Activated CD4-positive, alpha-beta T cell treated with anti-CD3 and anti-CD28 coated beads, Interleukin-2, amount 50 U/mL, for 24 hours (primary cell): ENCODE results near the gene NAT8L.

ENCODE experiments used
- DNase-seq, 2 donors: peaks; one replicate each; pipeline ENCODE4 v3.0.0-alpha.2; 2020; ENCODE audit warnings: low read depth in 1 of 2, low spot score in 1 of 2

The NAT8L gene

GRCh38 chr4:2074588-2074987, 15.5 kb downstream of the NAT8L start:
- DNase-seq = no peak

GRCh38 chr4:2075171-2075986, 16.3 kb downstream of the NAT8L start:
- no peak for DNase-seq

GRCh38 chr4:2075987-2076907, 17.1 kb downstream of the NAT8L start:
- no peak for DNase-seq

GRCh38 chr4:2076908-2077536, 17.9 kb downstream of the NAT8L start:
- no peak for DNase-seq

- no peak for DNase-seq
These were observed 18.7 kb downstream of the NAT8L start for GRCh38 chr4:2077537-2078460.

DNA sequence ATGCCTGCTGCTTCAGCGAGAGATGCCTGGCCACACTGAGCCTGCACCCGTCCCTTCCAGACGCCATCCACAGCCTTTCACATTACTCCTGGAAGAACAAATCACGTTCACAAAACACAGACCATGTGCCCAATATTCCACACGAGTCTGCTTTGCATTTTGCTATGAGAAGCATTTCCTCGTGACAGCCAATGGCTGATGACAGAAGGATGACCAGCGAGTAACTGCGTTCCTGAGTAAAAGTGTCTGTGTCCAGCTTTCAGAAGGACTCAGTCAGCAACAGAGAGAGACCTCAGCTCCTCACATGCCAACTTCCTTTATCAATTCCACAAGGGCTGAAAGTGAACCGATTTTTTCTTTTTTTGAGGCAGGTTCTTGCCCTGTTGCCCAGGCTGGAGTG, 19.5 kb downstream of the NAT8L start:
- DNase-seq = no peak

DNA sequence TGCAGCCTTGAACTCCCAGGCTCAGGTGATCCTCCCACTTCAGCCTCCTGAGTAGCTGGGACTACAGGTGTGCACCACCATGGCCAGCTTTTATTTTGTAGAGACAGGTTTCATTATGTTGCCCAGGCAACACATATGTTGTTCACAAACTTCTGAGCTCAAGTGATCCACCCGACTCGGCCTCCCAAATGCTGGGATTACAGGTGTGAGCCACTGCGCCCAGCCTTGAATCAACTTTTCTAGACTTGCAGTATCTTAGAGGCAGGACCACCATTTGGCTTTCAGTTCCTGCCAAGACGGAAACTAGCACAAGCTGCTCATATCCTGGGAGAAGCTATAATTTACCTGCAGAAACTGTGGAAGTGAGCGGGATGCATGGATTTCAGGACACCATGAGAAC, 19.9 kb downstream of the NAT8L start:
- no peak for DNase-seq

- DNase-seq = no peak
These were observed 20.8 kb downstream of the NAT8L start for GRCh38 chr4:2079926-2080325.

DNA sequence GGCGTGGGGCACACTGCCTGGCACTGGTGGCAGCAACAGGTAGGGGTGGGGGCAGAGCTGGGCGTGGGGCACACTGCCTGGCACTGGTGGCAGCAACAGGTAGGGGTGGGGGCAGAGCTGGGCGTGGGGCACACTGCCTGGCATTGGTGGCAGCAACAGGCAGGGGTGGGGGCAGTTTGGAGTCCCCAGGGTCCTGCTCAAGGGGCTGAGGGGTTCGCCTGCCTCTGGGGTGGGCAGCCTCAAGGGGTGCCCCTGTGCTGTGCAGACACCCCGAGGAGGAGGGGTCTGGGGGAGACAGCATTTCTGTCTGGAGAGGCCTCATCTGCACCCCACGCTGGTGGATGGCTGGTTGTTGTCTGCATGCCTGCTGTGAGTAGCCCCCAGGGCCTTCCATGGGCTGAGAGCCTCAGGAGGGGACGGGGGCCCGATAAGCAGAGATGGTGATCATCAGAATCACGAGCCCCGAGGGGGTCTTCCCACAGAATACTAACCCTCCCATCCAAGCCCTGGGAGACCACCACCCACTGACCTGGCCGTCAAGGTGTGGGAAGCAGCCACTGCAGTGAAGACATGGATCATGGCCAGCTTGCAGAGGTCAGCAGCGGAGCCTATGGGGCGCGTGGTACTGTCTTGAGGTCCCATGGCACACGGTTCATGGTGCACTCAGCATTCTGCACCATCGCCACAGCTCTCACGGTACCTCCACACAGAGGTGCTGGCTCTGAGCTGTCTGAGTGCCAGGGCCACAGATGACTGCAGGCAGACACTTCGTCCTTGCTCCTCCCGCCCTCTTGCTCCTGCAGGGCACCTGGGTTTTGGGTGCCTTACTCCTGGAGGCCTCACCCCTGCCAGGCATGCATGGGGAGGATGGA, 21.5 kb downstream of the NAT8L start:
- no peak for DNase-seq

DNA sequence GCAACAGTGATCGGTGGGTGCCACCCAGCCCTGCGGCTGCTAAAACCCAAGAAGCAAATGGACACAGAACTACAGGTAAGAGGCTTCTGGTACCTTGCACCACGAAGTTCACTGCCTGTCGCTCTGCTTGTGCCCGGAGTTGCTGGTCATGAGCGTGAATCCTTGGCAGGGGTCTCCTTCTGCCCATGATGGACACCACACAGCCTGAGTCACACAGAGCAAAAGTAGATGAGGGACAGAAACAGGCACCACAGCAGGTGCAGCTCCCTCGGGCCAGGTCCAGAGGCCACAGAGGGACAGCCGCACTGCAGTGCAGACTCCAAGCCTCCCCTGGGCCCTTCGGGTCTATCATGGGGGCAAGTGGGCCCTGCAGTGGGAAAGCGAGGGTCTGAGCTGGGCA, 22.4 kb downstream of the NAT8L start:
- DNase-seq = no peak

- no peak for DNase-seq
These were observed 23.0 kb downstream of the NAT8L start for GRCh38 chr4:2082118-2082517.

DNA sequence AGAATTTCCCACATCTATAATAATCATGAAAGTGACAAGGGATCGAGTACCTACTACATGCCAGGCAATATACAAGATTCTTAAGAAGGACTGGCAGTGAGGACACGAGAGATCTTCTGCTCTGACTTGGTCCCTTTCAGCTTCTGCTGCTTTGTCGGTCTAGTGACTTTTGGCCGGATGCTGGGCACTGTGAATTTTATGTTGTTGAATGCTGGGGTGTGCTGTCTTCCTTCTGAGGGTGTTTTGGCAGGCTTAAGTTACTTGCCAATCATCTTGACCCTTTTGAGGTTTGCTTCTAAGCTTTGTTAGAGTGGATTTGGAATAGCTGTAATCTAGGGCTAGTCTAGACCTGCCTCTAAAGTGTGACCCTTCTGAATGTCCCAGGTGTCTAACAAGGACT, 23.5 kb downstream of the NAT8L start:
- DNase-seq = no peak

DNA sequence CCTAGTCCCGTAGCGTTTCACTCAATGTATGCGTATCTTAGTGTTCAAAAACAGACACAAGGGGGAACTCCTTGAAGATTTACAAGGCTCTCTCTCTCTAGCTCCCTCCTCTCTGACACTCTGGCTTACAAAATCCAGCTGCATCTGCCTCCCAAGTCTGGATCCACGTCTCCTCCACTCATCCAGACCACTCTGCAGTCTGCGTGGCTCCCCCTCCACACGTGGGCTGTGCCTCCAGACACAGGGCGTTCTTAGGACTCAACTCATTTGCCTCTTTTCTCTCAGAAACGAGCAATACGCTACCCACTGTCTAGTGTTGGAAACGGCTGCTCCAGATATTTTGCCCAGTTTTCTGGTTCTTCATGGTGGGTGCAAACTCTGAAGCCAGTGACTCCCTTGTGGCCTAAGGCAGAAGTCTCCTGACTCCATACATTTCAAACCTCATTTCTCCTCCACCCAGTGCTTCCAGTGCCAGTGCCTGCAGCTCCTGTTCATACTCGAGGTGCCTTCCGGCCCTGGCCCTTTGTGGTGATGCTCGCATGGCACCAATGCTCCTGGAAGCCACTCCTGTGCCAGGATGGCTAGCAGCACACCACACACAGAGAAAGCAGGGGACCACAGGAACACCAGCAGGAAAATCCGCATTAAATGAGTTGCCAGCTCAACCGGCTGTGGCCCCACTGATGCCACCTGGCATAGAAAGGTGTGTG, 24.1 kb downstream of the NAT8L start:
- DNase-seq = no peak

GRCh38 chr4:2083826-2084160, 24.7 kb downstream of the NAT8L start:
- DNase-seq = no peak

DNA sequence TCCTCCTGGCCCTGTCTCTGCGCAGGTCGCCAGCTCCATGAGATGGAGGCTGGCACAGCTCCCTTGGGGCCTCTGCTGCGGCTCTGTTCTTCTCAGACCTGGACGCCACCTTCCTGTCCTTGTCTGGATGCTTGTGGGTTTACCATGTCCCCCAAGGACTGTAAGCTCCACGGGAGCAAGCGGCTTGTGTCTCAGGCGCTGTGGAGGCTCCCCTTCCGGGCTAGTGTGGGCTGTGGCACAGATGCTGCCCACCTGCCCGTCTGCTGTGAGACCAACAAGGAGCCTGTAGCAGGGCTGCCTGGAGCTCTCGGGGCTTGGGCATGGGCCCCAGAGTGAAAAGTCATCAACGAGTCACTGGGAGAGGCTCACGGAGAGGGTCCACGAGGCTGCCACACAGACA, 25.2 kb downstream of the NAT8L start:
- DNase-seq = no peak

DNA sequence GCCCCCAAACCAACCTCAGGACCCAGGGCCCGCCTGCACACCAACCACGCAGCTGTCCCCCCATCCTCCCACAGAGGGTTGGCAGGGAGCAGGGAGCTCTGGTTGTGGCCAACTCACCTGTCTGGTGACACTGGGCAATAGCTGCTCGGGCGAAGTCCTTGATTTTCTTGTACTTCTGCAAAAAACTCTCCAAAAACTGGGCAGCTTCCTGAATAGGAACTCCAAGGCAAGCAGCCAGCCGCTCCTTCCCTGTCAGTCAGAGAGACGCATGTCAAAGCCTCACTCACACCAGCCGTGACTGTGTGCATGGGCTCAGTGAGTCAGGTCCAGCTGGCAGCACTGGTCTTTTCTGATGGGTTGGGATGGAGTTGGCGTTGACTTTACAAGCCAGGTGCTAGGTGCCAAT, 26.4 kb downstream of the NAT8L start:
- no peak for DNase-seq

DNA sequence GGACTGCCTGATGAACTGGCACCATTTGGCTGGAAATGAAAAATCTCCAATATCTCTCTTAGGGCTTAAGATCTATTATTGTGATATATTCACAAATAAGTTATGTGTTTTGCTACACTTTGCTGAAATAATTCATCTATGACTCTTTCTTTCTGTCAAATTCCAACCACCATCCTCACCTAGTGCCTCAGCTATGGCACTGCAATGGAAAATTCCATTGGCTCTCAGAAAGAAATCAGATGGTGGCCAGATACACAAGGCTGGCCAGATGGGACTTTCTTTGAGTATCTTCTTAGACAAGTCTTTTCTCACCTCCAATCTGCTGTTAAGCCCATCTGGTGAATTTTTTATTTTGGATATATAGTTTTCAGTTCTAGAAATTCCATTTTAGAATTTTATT, 28.0 kb downstream of the NAT8L start:
- no peak for DNase-seq

DNA sequence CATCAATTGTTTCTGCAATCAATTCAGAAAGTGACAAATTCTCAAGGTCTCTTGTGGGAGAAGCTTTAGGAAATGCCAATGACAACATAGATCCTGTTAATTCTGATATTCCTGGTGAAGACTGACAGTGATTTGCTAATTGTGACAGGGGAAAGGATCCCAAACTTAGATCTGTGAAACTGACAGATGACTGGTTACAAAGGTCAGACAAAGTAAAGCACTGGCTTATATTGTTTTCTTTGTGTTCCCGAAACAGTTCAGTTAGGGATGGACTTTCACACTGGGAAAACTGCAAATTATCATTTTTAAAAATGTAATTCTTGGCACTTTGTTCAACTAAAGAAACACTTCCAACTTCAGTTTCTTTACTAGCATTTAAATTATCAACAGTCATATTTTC, 30.1 kb downstream of the NAT8L start:
- no peak for DNase-seq

DNA sequence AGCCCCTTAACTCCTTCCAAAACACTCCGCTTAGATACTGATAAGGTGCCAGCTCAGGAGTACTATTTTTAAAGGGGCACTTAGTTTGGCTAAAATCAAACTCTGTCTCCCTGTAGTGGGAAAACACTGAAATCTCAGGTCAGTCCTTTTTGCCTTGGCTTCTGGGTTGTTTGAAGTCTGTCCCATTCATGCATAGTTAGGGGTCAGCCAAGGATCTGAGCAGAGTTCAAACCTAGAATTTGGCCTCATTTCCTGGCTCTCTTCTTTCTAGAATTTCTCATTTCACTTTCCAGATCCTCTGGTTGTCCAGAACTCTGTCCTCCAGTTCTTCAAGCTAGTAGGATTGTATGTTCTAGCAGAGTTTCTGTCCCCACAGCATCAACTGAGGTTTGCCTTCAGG, 31.5 kb downstream of the NAT8L start:
- no peak for DNase-seq
